Bronchial epithelial cell (primary cell): ENCODE data around the gene ZNF502. TPM values are rescaled to one million over a fixed set of nuclear protein-coding genes. Genes with fewer than 3 reads are reported as not detected.

ENCODE experiments used
- DNase-seq: peaks from one replicate; pipeline ENCODE4 v3.0.0-alpha.2; 2010; ENCODE audit warnings: low read depth
- FAIRE-seq: peaks from 2 replicates; lab custom pipeline; 2011; peaks lifted over from hg19 to GRCh38; lab: Jason Lieb, UNC
- H3K27me3 ChIP-seq: 2 replicates; pipeline ENCODE4 v1.5.1; 2011; ENCODE audit warnings: low read length; ENCODE audit not compliant: control insufficient read depth, insufficient read depth
- H3K36me3 ChIP-seq: 2 replicates; pipeline ENCODE4 v1.5.1; 2011; ENCODE audit warnings: low read length; ENCODE audit not compliant: control insufficient read depth, insufficient read depth
- H3K4me3 ChIP-seq: 2 replicates; pipeline ENCODE4 v1.5.1; 2011; ENCODE audit warnings: mild to moderate bottlenecking, low read depth, low read length, control low read depth
- total RNA-seq: library from RNA; depleted of rRNA; stranded (reverse); fragments of >200 nt; gene quantifications from 2 replicates; pipeline ENCODE4 v1.2.1, GENCODE V29; 2014
- TF ChIP-seq, protein P1 (sequence below): IDR thresholded peaks from 2 replicates; pipeline ENCODE4 v1.5.1; 2011; ENCODE audit warnings: mild to moderate bottlenecking, moderate library complexity, low read length, control low read depth, inconsistent platforms; ENCODE audit not compliant: insufficient read depth, severe bottlenecking

ZNF502 gene
- total RNA-seq, 1 donor from 2014 or later, result 5.8 TPM

DNA sequence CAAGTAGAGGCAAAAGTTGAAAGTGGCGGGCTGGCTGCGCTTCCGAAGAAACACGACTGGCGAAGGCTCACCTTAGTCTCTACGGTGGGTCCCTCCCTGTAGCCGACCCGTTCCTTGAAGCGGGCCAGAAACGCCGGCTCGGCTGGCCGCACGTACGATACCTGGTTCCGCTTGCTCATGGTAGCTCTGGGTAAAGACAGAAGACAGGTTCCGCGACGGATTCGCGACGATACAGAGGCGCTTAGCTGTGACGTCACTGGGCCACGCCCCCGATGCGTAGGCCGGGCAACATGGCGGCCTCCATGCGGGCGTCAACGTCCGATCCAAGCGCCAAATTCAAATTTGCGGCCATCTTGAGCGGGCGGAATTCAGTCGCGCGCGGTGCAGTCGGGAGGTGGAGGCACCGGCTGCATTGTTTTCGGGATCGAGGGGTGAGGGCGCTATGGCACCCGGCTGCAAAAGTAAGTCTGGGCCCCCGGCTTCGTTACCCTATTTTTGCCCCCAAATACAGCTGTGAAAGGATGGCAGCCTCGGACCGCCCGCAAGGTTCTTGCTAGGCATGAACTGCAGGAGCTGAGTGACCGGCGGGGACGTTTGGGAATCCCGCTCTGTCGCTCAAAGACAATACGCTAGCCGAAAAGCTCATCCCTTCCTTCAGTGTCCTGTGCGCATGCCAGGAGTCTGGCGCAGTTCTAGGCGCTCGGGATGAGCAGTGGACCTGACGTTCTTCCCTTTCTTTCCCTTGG, 49.1 kb downstream of the ZNF502 start, which contains the start of the genes KIAA1143 and KIF15:
KIAA1143 (minus strand) TSS at position 196 of the 746 bp plus-strand sequence; CDS start at position 179, 17 bp downstream.
KIF15 (plus strand) TSS at position 371 of the 746 bp plus-strand sequence; CDS start at position 443, 72 bp downstream.
- Histone ChIP-seq H3K36me3 (peaks cover 2% of the 10 kb centered on the region), H3K4me3 (peak within 1 kb of the TSS; percentile 71), H3K27me3 (no peaks in the 10 kb centered on the region)
- DNase-seq (peak; percentile 86), FAIRE-seq (no peak)
- TF ChIP-seq, protein P1, sequence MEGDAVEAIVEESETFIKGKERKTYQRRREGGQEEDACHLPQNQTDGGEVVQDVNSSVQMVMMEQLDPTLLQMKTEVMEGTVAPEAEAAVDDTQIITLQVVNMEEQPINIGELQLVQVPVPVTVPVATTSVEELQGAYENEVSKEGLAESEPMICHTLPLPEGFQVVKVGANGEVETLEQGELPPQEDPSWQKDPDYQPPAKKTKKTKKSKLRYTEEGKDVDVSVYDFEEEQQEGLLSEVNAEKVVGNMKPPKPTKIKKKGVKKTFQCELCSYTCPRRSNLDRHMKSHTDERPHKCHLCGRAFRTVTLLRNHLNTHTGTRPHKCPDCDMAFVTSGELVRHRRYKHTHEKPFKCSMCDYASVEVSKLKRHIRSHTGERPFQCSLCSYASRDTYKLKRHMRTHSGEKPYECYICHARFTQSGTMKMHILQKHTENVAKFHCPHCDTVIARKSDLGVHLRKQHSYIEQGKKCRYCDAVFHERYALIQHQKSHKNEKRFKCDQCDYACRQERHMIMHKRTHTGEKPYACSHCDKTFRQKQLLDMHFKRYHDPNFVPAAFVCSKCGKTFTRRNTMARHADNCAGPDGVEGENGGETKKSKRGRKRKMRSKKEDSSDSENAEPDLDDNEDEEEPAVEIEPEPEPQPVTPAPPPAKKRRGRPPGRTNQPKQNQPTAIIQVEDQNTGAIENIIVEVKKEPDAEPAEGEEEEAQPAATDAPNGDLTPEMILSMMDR, result no peak

DNA sequence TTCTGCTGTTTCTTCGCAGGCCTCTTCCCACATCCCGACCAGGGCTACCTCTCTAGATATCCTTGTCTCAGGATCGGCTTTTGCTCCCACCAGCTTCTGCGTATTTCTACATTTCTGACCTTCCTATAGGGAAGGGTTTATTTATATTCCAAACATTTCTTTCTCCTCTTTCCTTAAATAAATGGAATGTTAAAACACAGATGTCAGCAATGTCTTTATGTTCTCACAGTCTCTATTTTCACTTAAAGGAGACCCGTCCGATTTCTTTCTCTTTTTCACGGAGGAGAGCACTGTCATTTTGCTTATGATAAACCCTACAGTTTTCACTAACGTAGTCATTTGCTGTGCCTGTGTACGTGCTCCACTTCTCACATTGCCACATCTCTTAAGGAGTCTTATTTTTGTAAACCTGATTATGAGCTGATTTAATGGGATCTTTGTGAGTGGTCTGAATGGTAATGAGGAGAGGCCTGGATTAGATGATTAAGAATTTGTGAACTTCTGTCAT, 49.8 kb downstream of the ZNF502 start:
- Histone ChIP-seq H3K27me3 (no peaks in the 10 kb centered on the region), H3K36me3 (peaks cover 2% of the 10 kb centered on the region), H3K4me3 (peak overlapping the region; percentile 71)
- FAIRE-seq (no peak), DNase-seq (peak; percentile 30)
- TF ChIP-seq, protein P1, result no peak

DNA sequence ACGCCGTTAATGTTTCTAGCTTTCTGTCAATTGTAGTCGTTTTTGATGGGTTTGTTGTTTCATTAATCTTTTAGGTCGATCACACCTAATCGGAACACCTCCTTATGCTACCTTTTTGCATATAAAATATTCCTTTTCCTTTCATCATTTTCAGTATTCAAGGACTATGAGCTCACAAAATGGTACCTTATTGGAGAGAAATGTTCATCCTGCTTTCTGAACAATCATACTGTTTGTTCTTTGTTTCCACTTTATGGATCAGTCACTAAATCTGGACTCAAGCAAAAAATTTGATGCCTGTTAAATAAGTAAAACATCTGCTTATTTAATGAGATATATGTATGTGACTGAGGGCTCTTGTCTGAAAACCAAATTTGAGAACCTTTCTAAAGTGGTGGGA, 50.2 kb downstream of the ZNF502 start:
- Histone ChIP-seq H3K4me3 (peak overlapping the region; percentile 71), H3K36me3 (peaks cover under 1% of the 10 kb centered on the region), H3K27me3 (no peaks in the 10 kb centered on the region)
- TF ChIP-seq, protein P1, result no peak
- DNase-seq (no peak), FAIRE-seq (no peak)

DNA sequence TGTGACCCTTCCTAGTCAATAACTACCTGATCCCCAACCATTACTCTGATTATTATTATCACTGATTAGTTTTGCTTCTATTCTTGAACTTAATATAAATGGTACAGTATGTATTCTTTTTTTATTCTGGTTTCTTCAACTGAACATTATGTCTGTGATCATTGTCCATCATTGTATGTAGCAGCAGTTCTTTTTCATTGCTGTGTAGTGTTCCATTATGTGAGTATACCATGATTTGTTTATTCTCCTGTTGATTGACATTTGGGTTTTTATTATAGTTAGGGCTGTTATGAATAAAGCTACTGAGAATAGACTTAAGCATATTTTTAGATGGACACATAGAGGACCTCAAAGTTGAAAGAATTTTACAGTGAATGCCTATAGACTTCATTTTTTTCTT, 51.8 kb downstream of the ZNF502 start:
- H3K36me3 ChIP-seq, result no peaks in the 10 kb centered on the region
- TF ChIP-seq, protein P1, result no peak

GRCh38 chr3:44771424-44772098, 59.1 kb downstream of the ZNF502 start:
- no peaks in the 10 kb centered on the region for H3K27me3 ChIP-seq
- TF ChIP-seq, protein P1, result no peak
- no peak overlapping the region for H3K4me3 ChIP-seq
- no peaks in the 10 kb centered on the region for H3K36me3 ChIP-seq
- FAIRE-seq (no peak), DNase-seq (no peak)

More for the DNA sequence above, 51.8 kb downstream of the ZNF502 start:
- DNase-seq (no peak), FAIRE-seq (no peak)
- no peaks in the 10 kb centered on the region for H3K27me3 ChIP-seq
- H3K4me3 ChIP-seq, result no peak overlapping the region
